ENCODE measurements around the gene CAB39.

GRCh38 chr2:230692760-230693159 lies 19.9 kb upstream of the CAB39 start:
- TF ChIP-seq SP1 (IDR thresholded peaks at IDR 0.05), result no peak
- no peak for TF ChIP-seq ELF4 (IDR thresholded peaks at IDR 0.05)
- no peak for TF ChIP-seq NFRKB (IDR thresholded peaks at IDR 0.05)
- no peak for TF ChIP-seq FOXA1 (IDR thresholded peaks at IDR 0.05)
- TF ChIP-seq TARDBP (IDR thresholded peaks at IDR 0.05), result no peak
- no peak for TF ChIP-seq BHLHE40 (IDR thresholded peaks at IDR 0.05; ENCODE audit: borderline replicate concordance)
- TF ChIP-seq FOXK2 (IDR thresholded peaks at IDR 0.05), result no peak
- no peak for TF ChIP-seq CTBP1 (IDR thresholded peaks at IDR 0.05; ENCODE audit: borderline replicate concordance)
- no peak for TF ChIP-seq ARNT (IDR thresholded peaks at IDR 0.05)
- no peak for TF ChIP-seq HDGF (IDR thresholded peaks at IDR 0.05; ENCODE audit: borderline replicate concordance)
